MCF 10A (cell line): ENCODE results near the gene IKZF3. TPM values are rescaled to one million over a fixed set of nuclear protein-coding genes. Genes with fewer than 3 reads are reported as not detected.

Experiments
- BruUV-seq: library from RNA; stranded (reverse); fragments of 400-500 nt; replicated peaks from 2 replicates; lab custom pipeline; 2021; lab: Mats Ljungman, UMichigan
- CTCF ChIA-PET: fragments of 300-600 bp; sonication (Branson Sonifier 250); formaldehyde crosslinking; extraction: SDS; loops from one replicate; lab custom pipeline; 2021; ENCODE audit warnings: antibody characterized with exemption, inconsistent platforms; lab: Yijun Ruan, JAX
- POLR2A ChIA-PET: fragments of 300-600, 350-650 bp; sonication (Branson Sonifier 250); formaldehyde crosslinking; extraction: SDS; loops from one replicate; lab custom pipeline; 2020; ENCODE audit warnings: antibody characterized with exemption, inconsistent platforms; lab: Yijun Ruan, JAX
- DNase-seq: peaks from one replicate; pipeline ENCODE4 v3.0.0-alpha.2; 2018; ENCODE audit not compliant: unreplicated experiment
- H3K27ac Mint-ChIP-seq: one replicate; pipeline ENCODE4 v1.8.0; 2022; ENCODE audit warnings: mild to moderate bottlenecking, low read depth, mixed read lengths; ENCODE audit not compliant: unreplicated experiment
- H3K27me3 Mint-ChIP-seq: one replicate; pipeline ENCODE4 v1.8.0; 2022; ENCODE audit warnings: mixed read lengths; ENCODE audit not compliant: insufficient read depth, unreplicated experiment
- H3K36me3 Mint-ChIP-seq: one replicate; pipeline ENCODE4 v1.8.0; 2022; ENCODE audit warnings: mild to moderate bottlenecking, moderate library complexity, mixed read lengths; ENCODE audit not compliant: insufficient read depth, unreplicated experiment
- H3K4me1 Mint-ChIP-seq: one replicate; pipeline ENCODE4 v1.8.0; 2022; ENCODE audit warnings: mixed read lengths; ENCODE audit not compliant: insufficient read depth, unreplicated experiment
- H3K4me3 Mint-ChIP-seq: one replicate; pipeline ENCODE4 v1.8.0; 2022; ENCODE audit warnings: mild to moderate bottlenecking, moderate library complexity, mixed read lengths; ENCODE audit not compliant: unreplicated experiment
- H3K9me3 Mint-ChIP-seq: one replicate; pipeline ENCODE4 v1.8.0; 2022; ENCODE audit warnings: mixed read lengths; ENCODE audit not compliant: unreplicated experiment
- CTCF ChIP-seq: fragments of 200-600 bp; IDR thresholded peaks from one replicate; pipeline ENCODE4 v1.8.0; 2022; ENCODE audit warnings: antibody characterized with exemption, mild to moderate bottlenecking; ENCODE audit not compliant: unreplicated experiment
- intact Hi-C: fragments of 100-400 bp; cut with micrococcal nuclease; formaldehyde crosslinking; loops from 2 replicates; pipeline ENCODE4 v1.14.1; 2022
- total RNA-seq: library from RNA; stranded (reverse); gene quantifications from 2 replicates; pipeline ENCODE4 v1.2.3, GENCODE V29; 2022

The IKZF3 gene
- total RNA-seq, 1 experiment from 2014 or later: not detected

GRCh38 chr17:39828443-39828842, 35.7 kb downstream of the IKZF3 start:
- H3K27me3 Mint-ChIP-seq: peaks cover 85% of the 10 kb centered on the region
- CTCF ChIA-PET: no interaction called here
- no TSS peak for BruUV-seq
- POLR2A ChIA-PET: interaction anchor here (0.6 kb wide), 1 partner anchor 15 kb away, joined by 3 read pairs; no protein-coding TSS in a partner anchor
- TF ChIP-seq CTCF: no peak
- intact Hi-C loops: no loop called here
- no peaks in the 10 kb centered on the region for H3K9me3 Mint-ChIP-seq
- peak; percentile 18 for DNase-seq
- H3K4me1 Mint-ChIP-seq: no peaks in the 10 kb centered on the region
- no peaks in the 10 kb centered on the region for H3K36me3 Mint-ChIP-seq
- H3K27ac Mint-ChIP-seq: no peak overlapping the region
- H3K4me3 Mint-ChIP-seq: no peak overlapping the region

GRCh38 chr17:39826334-39826733, 37.8 kb downstream of the IKZF3 start:
- H3K27me3 Mint-ChIP-seq: peaks cover 85% of the 10 kb centered on the region
- H3K4me3 Mint-ChIP-seq: no peak overlapping the region
- H3K27ac Mint-ChIP-seq: no peak overlapping the region
- CTCF ChIA-PET: interaction anchor here (1.3 kb wide), 1 partner anchor 9 kb away, joined by 3 read pairs; no protein-coding TSS in a partner anchor
- no peaks in the 10 kb centered on the region for H3K4me1 Mint-ChIP-seq
- no peaks in the 10 kb centered on the region for H3K36me3 Mint-ChIP-seq
- no peak for DNase-seq
- H3K9me3 Mint-ChIP-seq: peaks cover 9% of the 10 kb centered on the region
- BruUV-seq: no TSS peak
- POLR2A ChIA-PET: no interaction called here
- intact Hi-C loops: no loop called here
- TF ChIP-seq CTCF: no peak

- H3K27ac Mint-ChIP-seq: no peak overlapping the region
- CTCF ChIA-PET: interaction anchor here (0.6 kb wide), 1 partner anchor 297 kb away, joined by 3 read pairs; no protein-coding TSS in a partner anchor
- DNase-seq: no peak
- H3K36me3 Mint-ChIP-seq: no peaks in the 10 kb centered on the region
- peaks cover 81% of the 10 kb centered on the region for H3K27me3 Mint-ChIP-seq
- peaks cover 9% of the 10 kb centered on the region for H3K9me3 Mint-ChIP-seq
- H3K4me1 Mint-ChIP-seq: no peaks in the 10 kb centered on the region
- TF ChIP-seq CTCF: no peak
- H3K4me3 Mint-ChIP-seq: no peak overlapping the region
- no TSS peak for BruUV-seq
- intact Hi-C loops: no loop called here
- POLR2A ChIA-PET: no interaction called here
Measured at GRCh38 chr17:39823407-39824054, 40.6 kb downstream of the IKZF3 start.

- DNase-seq: no peak
- no peaks in the 10 kb centered on the region for H3K36me3 Mint-ChIP-seq
- CTCF ChIA-PET: no interaction called here
- TF ChIP-seq CTCF: no peak
- H3K9me3 Mint-ChIP-seq: peaks cover 9% of the 10 kb centered on the region
- no TSS peak for BruUV-seq
- no peak overlapping the region for H3K4me3 Mint-ChIP-seq
- H3K27ac Mint-ChIP-seq: no peak overlapping the region
- H3K27me3 Mint-ChIP-seq: peaks cover 66% of the 10 kb centered on the region
- intact Hi-C loops: no loop called here
- H3K4me1 Mint-ChIP-seq: no peaks in the 10 kb centered on the region
- POLR2A ChIA-PET: no interaction called here
Measured at GRCh38 chr17:39822051-39822451, 42.1 kb downstream of the IKZF3 start.
